Sigmoid colon (tissue), 7 donors: ENCODE results near the gene UBE2E2. TPM values are rescaled to one million over a fixed set of nuclear protein-coding genes. Genes with fewer than 3 reads are reported as not detected.

Experiments used
- DNase-seq: peaks from one replicate; pipeline ENCODE4 v3.0.0-alpha.2; 2019
- H3K27ac ChIP-seq, 4 donors: fragments of 200-600 bp; sonication (generic); one replicate each; pipeline ENCODE4 v1.5.1; 2016 to 2019; ENCODE audit warnings: mild to moderate bottlenecking in 1 of 4
- H3K27me3 ChIP-seq, 3 donors: fragments of 200-600 bp; sonication (generic); one replicate each; pipeline ENCODE4 v1.5.1; 2019; ENCODE audit warnings: mild to moderate bottlenecking in 1 of 3
- H3K36me3 ChIP-seq, 4 donors: fragments of 200-600 bp; sonication (generic); one replicate each; pipeline ENCODE4 v1.5.1; 2016 to 2019
- H3K4me1 ChIP-seq, 4 donors: fragments of 200-600 bp; sonication (generic); one replicate each; pipeline ENCODE4 v1.5.1; 2017 to 2019
- H3K4me3 ChIP-seq, 4 donors: fragments of 200-600 bp; sonication (generic); one replicate each; pipeline ENCODE4 v1.5.1; 2017 to 2019; ENCODE audit warnings: mild to moderate bottlenecking in 2 of 4, moderate library complexity in 1 of 4
- H3K9me3 ChIP-seq, 4 donors: fragments of 200-600 bp in 3 of 4; sonication (generic) in 3 of 4; one replicate each; pipeline versions ENCODE4 v1.5.1 to v1.6.1; 2013 to 2019
- EP300 ChIP-seq, 4 donors: sonication (generic); formaldehyde crosslinking; IDR thresholded peaks; one replicate each; pipeline ENCODE4 v1.6.1; 2017; ENCODE audit warnings: antibody characterized with exemption in 4 of 4
- POLR2A ChIP-seq, 2 donors: fragments of 450-650 bp; IDR thresholded peaks; one replicate each; pipeline ENCODE4 v1.6.1; 2016; ENCODE audit warnings: antibody characterized with exemption in 2 of 2, mild to moderate bottlenecking in 2 of 2, moderate library complexity in 2 of 2
- POLR2AphosphoS5 ChIP-seq, 4 donors: sonication (generic); formaldehyde crosslinking; IDR thresholded peaks; one replicate each; pipeline ENCODE4 v1.6.1; 2017; ENCODE audit warnings: antibody characterized with exemption in 4 of 4
- WGBS, 2 donors: extraction: QIAGEN DNeasy Blood & Tissue Kit; methylation state at CpG; one replicate each; pipeline ENCODE4 v1.1.7; 2013; 5-methylcytosine and 5-hydroxymethylcytosine counted together
- intact Hi-C: fragments of 100-400 bp; cut with DNase I; formaldehyde crosslinking; loops from one replicate; pipeline ENCODE4 v1.15.1; 2023
- polyA plus RNA-seq, 3 donors: library from polyadenylated mRNA; stranded (reverse); fragments of 200-250 nt; gene quantifications; one replicate each; pipeline ENCODE4 v1.2.3, GENCODE V29; 2013
- total RNA-seq, 4 donors: library from RNA; depleted of rRNA; stranded (reverse); fragments of >200 nt; gene quantifications; one replicate each; pipeline ENCODE4 v1.1.0, GENCODE V29; 2016
- TF ChIP-seq, protein P1 (sequence below), 4 experiments: fragments of 450-650 bp in 3 of 4; fragments of 200-600 bp in 1 of 4; IDR thresholded peaks; one replicate each; pipeline ENCODE4 v1.5.1; 2016 to 2019; ENCODE audit warnings: antibody characterized with exemption in 4 of 4, mild to moderate bottlenecking in 3 of 4, moderate library complexity in 2 of 4
- donor health status: healthy with polysubstance abuse.
- donor health status: Bipolar disorder and iron deficiency.
- donor health status: healthy.

The UBE2E2 gene
- total and polyA plus RNA-seq, 7 donors, result 3.7 to 135 (median 34.6) TPM

DNA sequence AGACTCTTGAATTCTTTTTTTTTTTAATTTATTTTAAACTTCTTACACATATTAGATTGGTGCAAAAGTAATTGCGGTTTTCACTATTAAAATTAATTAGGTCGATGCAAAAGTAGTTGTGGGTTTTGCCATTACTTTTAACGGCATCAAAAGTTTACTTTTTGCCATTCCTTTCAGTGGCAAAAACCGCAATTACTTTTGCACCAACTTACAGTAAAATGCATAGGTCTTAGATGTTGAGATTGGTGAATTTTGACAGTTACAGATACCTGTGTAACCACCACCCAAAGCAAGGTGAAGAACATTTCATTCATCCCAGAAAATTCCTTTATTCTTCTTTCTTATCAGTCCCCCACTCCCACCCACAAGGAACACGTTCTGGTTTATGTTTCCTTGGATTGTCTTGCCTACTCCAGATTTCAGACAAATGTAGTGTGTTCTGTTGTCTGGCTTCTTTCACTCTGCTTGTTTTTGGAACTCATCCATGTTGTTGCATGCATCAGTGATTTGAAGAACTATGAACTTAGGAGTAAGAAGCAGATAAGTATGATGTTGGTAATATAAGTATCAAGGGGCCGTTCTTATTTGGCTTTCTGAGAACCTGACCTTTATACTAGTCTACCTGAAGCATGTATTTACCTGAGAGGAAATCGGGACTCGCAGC lies 404.2 kb downstream of the UBE2E2 start:
- no peaks in the 10 kb centered on the region for H3K36me3 ChIP-seq
- no peak overlapping the region for H3K27ac ChIP-seq
- H3K4me1 ChIP-seq, result peaks cover 0 to 27% (median 24%) of the 10 kb centered on the region in 4 donors
- no peaks in the 10 kb centered on the region for H3K9me3 ChIP-seq
- no peaks in the 10 kb centered on the region for H3K27me3 ChIP-seq
- no peak for DNase-seq
- TF ChIP-seq POLR2AphosphoS5 (IDR thresholded peaks at IDR 0.05), result peak in 2 of 4 donors; percentile 60 to 66
- TF ChIP-seq, protein P1, sequence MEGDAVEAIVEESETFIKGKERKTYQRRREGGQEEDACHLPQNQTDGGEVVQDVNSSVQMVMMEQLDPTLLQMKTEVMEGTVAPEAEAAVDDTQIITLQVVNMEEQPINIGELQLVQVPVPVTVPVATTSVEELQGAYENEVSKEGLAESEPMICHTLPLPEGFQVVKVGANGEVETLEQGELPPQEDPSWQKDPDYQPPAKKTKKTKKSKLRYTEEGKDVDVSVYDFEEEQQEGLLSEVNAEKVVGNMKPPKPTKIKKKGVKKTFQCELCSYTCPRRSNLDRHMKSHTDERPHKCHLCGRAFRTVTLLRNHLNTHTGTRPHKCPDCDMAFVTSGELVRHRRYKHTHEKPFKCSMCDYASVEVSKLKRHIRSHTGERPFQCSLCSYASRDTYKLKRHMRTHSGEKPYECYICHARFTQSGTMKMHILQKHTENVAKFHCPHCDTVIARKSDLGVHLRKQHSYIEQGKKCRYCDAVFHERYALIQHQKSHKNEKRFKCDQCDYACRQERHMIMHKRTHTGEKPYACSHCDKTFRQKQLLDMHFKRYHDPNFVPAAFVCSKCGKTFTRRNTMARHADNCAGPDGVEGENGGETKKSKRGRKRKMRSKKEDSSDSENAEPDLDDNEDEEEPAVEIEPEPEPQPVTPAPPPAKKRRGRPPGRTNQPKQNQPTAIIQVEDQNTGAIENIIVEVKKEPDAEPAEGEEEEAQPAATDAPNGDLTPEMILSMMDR (IDR thresholded peaks at IDR 0.05), result no peak
- 47 to 78% methylated on average over 8 of the region's 8 CpGs for WGBS, 2 donors
- H3K4me3 ChIP-seq, result no peak overlapping the region
- intact Hi-C loops, result no loop called here

DNA sequence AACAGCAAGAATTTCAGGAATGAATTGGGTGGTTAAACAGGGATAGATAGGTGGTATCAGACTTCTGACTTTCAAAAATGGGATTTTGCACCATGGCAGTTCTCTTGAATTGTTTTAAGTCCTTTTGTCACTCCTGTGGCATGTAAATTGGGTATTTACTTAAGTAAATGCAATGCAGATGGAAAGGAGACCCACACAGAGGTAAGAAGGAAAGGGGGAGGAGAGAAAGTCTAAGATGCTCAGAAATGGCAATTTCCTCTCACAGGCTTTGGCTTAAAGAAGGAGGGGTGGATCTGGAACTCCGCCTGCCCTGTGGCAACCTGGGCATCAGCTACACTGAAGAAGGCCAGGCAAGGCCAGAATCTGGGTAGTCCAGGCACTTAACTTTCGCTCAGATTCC lies 405.5 kb downstream of the UBE2E2 start:
- Histone ChIP-seq H3K9me3 (no peaks in the 10 kb centered on the region), H3K4me1 (peaks cover 0 to 31% (median 28%) of the 10 kb centered on the region in 4 donors), H3K4me3 (no peak overlapping the region), H3K36me3 (no peaks in the 10 kb centered on the region), H3K27me3 (no peaks in the 10 kb centered on the region), H3K27ac (no peak overlapping the region)
- 96 to 97% methylated on average over 2 of the region's 2 CpGs for WGBS, 2 donors
- TF ChIP-seq POLR2A (IDR thresholded peaks at IDR 0.05) (no peak), POLR2AphosphoS5 (IDR thresholded peaks at IDR 0.05) (no peak), EP300 (IDR thresholded peaks at IDR 0.05) (no peak)
- TF ChIP-seq, protein P1 (IDR thresholded peaks at IDR 0.05), result no peak
- no peak for DNase-seq
- intact Hi-C loops, result no loop called here

DNA sequence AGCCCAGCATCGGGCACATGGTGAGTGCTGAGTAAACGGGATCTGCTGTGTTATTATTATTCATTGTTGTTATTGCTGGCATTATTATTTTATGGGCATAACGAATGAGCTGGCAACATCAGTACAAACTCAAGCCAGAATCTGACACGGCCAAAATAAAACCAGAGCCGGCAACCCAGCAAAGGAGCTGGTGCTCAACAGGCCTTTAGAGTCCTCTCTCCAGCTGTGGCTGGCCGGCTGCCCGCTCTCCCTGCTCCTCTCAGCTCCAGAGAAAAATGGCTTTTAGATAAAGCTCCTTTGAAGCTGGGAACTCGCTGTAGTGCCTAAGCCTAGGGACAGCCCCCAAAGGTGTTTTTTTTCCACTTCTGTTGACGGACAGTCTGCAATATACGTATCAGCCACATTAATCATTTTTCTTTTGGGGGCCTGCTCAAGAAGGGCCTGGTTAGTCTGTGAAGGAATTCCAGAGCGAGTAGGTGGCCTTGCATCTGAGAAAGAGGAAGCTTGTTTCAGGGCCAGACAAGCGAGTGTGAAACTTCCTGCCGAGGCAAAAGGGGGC lies 408.7 kb downstream of the UBE2E2 start:
- TF ChIP-seq POLR2AphosphoS5 (IDR thresholded peaks at IDR 0.05), result peak in 3 of 4 donors; percentile 33 to 72 (median 65)
- peak in 1 of 4 donors; percentile 7 for TF ChIP-seq EP300 (IDR thresholded peaks at IDR 0.05)
- TF ChIP-seq POLR2A (IDR thresholded peaks at IDR 0.05), result no peak
- TF ChIP-seq, protein P1 (IDR thresholded peaks at IDR 0.05), result no peak
- 22 to 35% methylated on average over 13 of the region's 13 CpGs for WGBS, 2 donors
- no peaks in the 10 kb centered on the region for H3K27me3 ChIP-seq
- H3K27ac ChIP-seq, result peak overlapping the region in 3 of 4 donors; percentile 45 to 68 (median 61)
- DNase-seq, result peak; percentile 90
- intact Hi-C loops, result loop anchor here (5.0 to 10.0 kb wide), 3 partner anchors 50 to 407 kb away; partner anchors contain the start of genes UBE2E1 and UBE2E2
- no peaks in the 10 kb centered on the region for H3K36me3 ChIP-seq
- H3K4me3 ChIP-seq, result peak overlapping the region in 2 of 4 donors; percentile 3 to 22
- peaks cover 0 to 31% (median 26%) of the 10 kb centered on the region in 4 donors for H3K4me1 ChIP-seq
- H3K9me3 ChIP-seq, result no peaks in the 10 kb centered on the region

DNA sequence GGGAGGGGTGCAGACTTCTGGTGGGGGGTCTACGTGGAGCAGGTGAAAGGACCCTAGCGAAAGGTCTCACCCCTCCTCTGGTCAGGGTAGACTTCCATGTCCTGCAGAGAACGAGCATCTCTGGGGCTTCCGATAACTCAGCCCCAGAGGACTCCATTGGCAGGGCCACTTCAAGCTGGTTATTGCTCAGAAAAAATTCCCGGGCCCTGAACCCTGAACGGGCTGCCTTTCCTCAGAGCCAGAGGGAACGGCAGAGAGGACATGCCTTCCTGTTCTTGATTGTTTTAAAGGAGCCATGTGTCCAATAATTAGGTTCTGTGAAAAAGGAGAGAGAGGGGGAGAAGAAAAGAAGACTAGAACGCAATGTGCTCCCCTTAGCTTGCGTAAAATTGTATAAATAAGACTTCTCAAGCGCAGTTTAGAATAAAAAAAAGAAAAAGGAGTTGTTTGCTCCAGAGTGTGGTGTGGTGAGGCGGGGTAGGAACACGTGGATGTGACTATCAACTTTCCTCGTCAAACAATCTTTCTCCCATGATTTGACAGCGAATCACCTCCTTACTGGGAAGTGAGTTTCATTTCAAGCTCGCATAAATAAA lies 409.3 kb downstream of the UBE2E2 start:
- peak overlapping the region in 3 of 4 donors; percentile 45 to 68 (median 61) for H3K27ac ChIP-seq
- peak overlapping the region in 2 of 4 donors; percentile 3 to 22 for H3K4me3 ChIP-seq
- peaks cover 0 to 25% (median 21%) of the 10 kb centered on the region in 4 donors for H3K4me1 ChIP-seq
- intact Hi-C loops, result loop anchor here (5.0 to 10.0 kb wide), 3 partner anchors 50 to 408 kb away; partner anchors contain the start of genes UBE2E1 and UBE2E2
- no peaks in the 10 kb centered on the region for H3K36me3 ChIP-seq
- no peaks in the 10 kb centered on the region for H3K9me3 ChIP-seq
- 14 to 47% methylated on average over 15 of the region's 15 CpGs for WGBS, 2 donors
- no peaks in the 10 kb centered on the region for H3K27me3 ChIP-seq
- TF ChIP-seq POLR2AphosphoS5 (IDR thresholded peaks at IDR 0.05) (peak in 2 of 4 donors; percentile 5 to 16), POLR2A (IDR thresholded peaks at IDR 0.05) (no peak)
- TF ChIP-seq, protein P1 (IDR thresholded peaks at IDR 0.05), result no peak
- DNase-seq, result no peak
